IMR-90 (cell line): Measurements from ENCODE around the gene XIST. TPM values are rescaled to one million over a fixed set of nuclear protein-coding genes. Genes with fewer than 3 reads are reported as not detected.
"Not testable (repeated sequence)": the region's sequence is repeated elsewhere in the genome, so short reads cannot be mapped to it uniquely, and the experiment has no call there.

ENCODE experiments used
- ATAC-seq: fragments of 200-7000 bp; cut with Tn5 transposase; 2 replicates; pipeline ENCODE4 v1.9.1; 2020; ENCODE audit warnings: low read depth, mild to moderate bottlenecking, moderate library complexity
- BruUV-seq: library from RNA; stranded (reverse); fragments of 400-500 nt; replicated peaks from 2 replicates; lab custom pipeline; 2021; lab: Mats Ljungman, UMichigan
- CTCF ChIA-PET: fragments of 300-600 bp; formaldehyde crosslinking; extraction: SDS; loops from one replicate; lab custom pipeline; 2021; ENCODE audit warnings: antibody characterized with exemption; lab: Yijun Ruan, JAX
- POLR2A ChIA-PET: fragments of 300-600 bp; sonication (Branson Sonifier 250); formaldehyde crosslinking; loops from one replicate; lab custom pipeline; 2022; ENCODE audit warnings: antibody characterized with exemption; ENCODE audit not compliant: unreplicated experiment; lab: Charles Lee
- DNase-seq: peaks from one replicate; pipeline ENCODE4 v3.0.0; 2013
- H2AFZ ChIP-seq: replicated peaks from 2 replicates; pipeline ENCODE3; 2013; ENCODE audit warnings: low read length, mild to moderate bottlenecking; ENCODE audit not compliant: poor library complexity
- H2AK5ac ChIP-seq: 2 replicates; pipeline ENCODE4 v1.6.1; 2013; ENCODE audit warnings: low read depth, low read length, inconsistent platforms
- H2AK9ac ChIP-seq: replicated peaks from 2 replicates; pipeline ENCODE3; 2013; ENCODE audit warnings: mild to moderate bottlenecking, low read depth, low read length, moderate library complexity; ENCODE audit not compliant: poor library complexity
- H2BK120ac ChIP-seq: 2 replicates; pipeline ENCODE4 v1.6.1; 2013; ENCODE audit warnings: low read depth, low read length, inconsistent platforms
- H2BK15ac ChIP-seq: 3 replicates; pipeline ENCODE4 v1.6.1; 2013; ENCODE audit warnings: low read depth, low read length, inconsistent platforms
- H2BK20ac ChIP-seq: 2 replicates; pipeline ENCODE4 v1.6.1; 2013; ENCODE audit warnings: low read depth, mild to moderate bottlenecking, inconsistent platforms, low read length, moderate library complexity
- H2BK5ac ChIP-seq: 2 replicates; pipeline ENCODE4 v1.6.1; 2013; ENCODE audit warnings: mild to moderate bottlenecking, low read depth, low read length, inconsistent platforms; ENCODE audit not compliant: poor library complexity, severe bottlenecking
- H3K14ac ChIP-seq: replicated peaks from 2 replicates; pipeline ENCODE4 v1.6.1; 2013; ENCODE audit warnings: low read depth, low read length, inconsistent platforms
- H3K18ac ChIP-seq: 2 replicates; pipeline ENCODE4 v1.6.1; 2013; ENCODE audit warnings: low read depth, low read length, control low read depth
- H3K23ac ChIP-seq: 2 replicates; pipeline ENCODE4 v1.6.1; 2013; ENCODE audit warnings: low read depth, low read length, inconsistent platforms
- H3K27ac ChIP-seq: 2 replicates; pipeline ENCODE4 v1.5.1; 2013; ENCODE audit warnings: mild to moderate bottlenecking, control low read depth, low read length; ENCODE audit not compliant: insufficient read depth
- H3K27me3 ChIP-seq: 2 replicates; pipeline ENCODE4 v1.6.1; 2013; ENCODE audit warnings: low read length; ENCODE audit not compliant: control insufficient read depth, insufficient read depth
- H3K36me3 ChIP-seq: 2 replicates; pipeline ENCODE4 v1.6.1; 2013; ENCODE audit warnings: low read length, mixed read lengths; ENCODE audit not compliant: control insufficient read depth, insufficient read depth
- H3K4ac ChIP-seq: 2 replicates; pipeline ENCODE4 v1.6.1; 2013; ENCODE audit warnings: low read depth, low read length, inconsistent platforms
- H3K4me1 ChIP-seq: 2 replicates; pipeline ENCODE4 v1.6.1; 2013; ENCODE audit warnings: low read length, mixed read lengths; ENCODE audit not compliant: control insufficient read depth, insufficient read depth
- H3K4me2 ChIP-seq: 2 replicates; pipeline ENCODE4 v1.6.1; 2013; ENCODE audit warnings: low read depth, mild to moderate bottlenecking, control low read depth, low read length, moderate library complexity
- H3K4me3 ChIP-seq: 2 replicates; pipeline ENCODE4 v1.5.1; 2013; ENCODE audit warnings: low read depth, mild to moderate bottlenecking, control low read depth, low read length, moderate library complexity; ENCODE audit not compliant: insufficient read depth
- H3K56ac ChIP-seq: 2 replicates; pipeline ENCODE4 v1.6.1; 2013; ENCODE audit warnings: low read length, inconsistent platforms; ENCODE audit not compliant: insufficient read depth; ENCODE audit errors: extremely low read depth
- H3K79me1 ChIP-seq, 2 experiments: 2 replicates each; pipeline ENCODE4 v1.6.1; 2013; ENCODE audit warnings: low read length in 2 of 2, inconsistent platforms in 1 of 2, low read depth in 1 of 2
- H3K9ac ChIP-seq: 2 replicates; pipeline ENCODE4 v1.6.1; 2013; ENCODE audit warnings: low read depth, low read length, control low read depth
- H3K9me1 ChIP-seq: 2 replicates; pipeline ENCODE4 v1.6.1; 2013; ENCODE audit warnings: low read length, inconsistent platforms; ENCODE audit not compliant: insufficient read depth
- H3K9me3 ChIP-seq: 2 replicates; pipeline ENCODE4 v1.6.1; 2013; ENCODE audit warnings: low read length; ENCODE audit not compliant: control insufficient read depth, insufficient read depth
- H4K20me1 ChIP-seq: 2 replicates; pipeline ENCODE4 v1.6.1; 2013; ENCODE audit warnings: low read length, inconsistent platforms; ENCODE audit not compliant: insufficient read depth
- H4K5ac ChIP-seq: 2 replicates; pipeline ENCODE4 v1.6.1; 2013; ENCODE audit warnings: mild to moderate bottlenecking, low read depth, low read length, control low read depth
- H4K8ac ChIP-seq, 2 experiments: 2 replicates each; pipeline ENCODE4 v1.6.1; 2013; ENCODE audit warnings: low read depth in 2 of 2, low read length in 2 of 2, control low read depth in 1 of 2, inconsistent platforms in 1 of 2
- H4K91ac ChIP-seq: 2 replicates; pipeline ENCODE4 v1.6.1; 2013; ENCODE audit warnings: low read depth, low read length, inconsistent platforms; ENCODE audit not compliant: insufficient read depth
- NFE2L2 ChIP-seq: fragments of 150-350 bp; IDR thresholded peaks from 2 replicates; pipeline ENCODE4 v1.6.1; 2016; ENCODE audit warnings: low read depth, mild to moderate bottlenecking, low read length
- WGBS, 2 experiments: methylation state at CpG; one replicate each; pipeline versions ENCODE4 v1.1.5 to v1.1.7; 2013; ENCODE audit warnings: missing lambda C conversion rate in 2 of 2; ENCODE audit not compliant: insufficient read length in 1 of 2; ENCODE audit errors: extremely low coverage in 2 of 2; 5-methylcytosine and 5-hydroxymethylcytosine counted together
- dilution Hi-C: fragments of 300-500 bp; cut with HindIII; formaldehyde crosslinking; loops from one replicate; pipeline ENCODE4 v1.14.3; 2018; ENCODE audit warnings: low sequenced_read_pairs; ENCODE audit not compliant: unreplicated experiment
- in situ Hi-C: fragments of 300-500 bp; cut with MboI; formaldehyde crosslinking; loops from 3 replicates; pipeline ENCODE4 v1.14.3; 2019; ENCODE audit warnings: low sequenced_read_pairs, inconsistent platforms, mixed read lengths
- intact Hi-C: fragments of 100-400 bp; cut with micrococcal nuclease; formaldehyde crosslinking; loops from 2 replicates; pipeline ENCODE4 v1.10.0; 2022
- polyA plus RNA-seq, 3 experiments: library from polyadenylated mRNA; depleted of rRNA; stranded (reverse); fragments of >200 nt; gene quantifications; 2 replicates each; pipeline ENCODE4 v1.2.3, GENCODE V29; 2012; ENCODE audit warnings: low replicate concordance in 1 of 3
- total RNA-seq: library from RNA; depleted of rRNA; stranded (reverse); fragments of >200 nt; gene quantifications from 2 replicates; pipeline ENCODE4 v1.2.3, GENCODE V29; 2012
- TF ChIP-seq, protein P1 (sequence below): fragments of 150-350 bp; IDR thresholded peaks from 2 replicates; pipeline ENCODE4 v1.6.1; 2017; ENCODE audit warnings: mild to moderate bottlenecking, antibody characterized with exemption, low read length, low read depth
- TF ChIP-seq, protein P2 (sequence below): conservative IDR thresholded peaks from 2 replicates; pipeline ENCODE4 v1.5.1; 2012; ENCODE audit warnings: mild to moderate bottlenecking, low read depth, low read length, improper control_type of control experiment

XIST gene
- total and polyA plus RNA-seq, 2 of the 4 experiments (the other 2 are of a cell fraction), result 48.9 to 159 TPM

DNA sequence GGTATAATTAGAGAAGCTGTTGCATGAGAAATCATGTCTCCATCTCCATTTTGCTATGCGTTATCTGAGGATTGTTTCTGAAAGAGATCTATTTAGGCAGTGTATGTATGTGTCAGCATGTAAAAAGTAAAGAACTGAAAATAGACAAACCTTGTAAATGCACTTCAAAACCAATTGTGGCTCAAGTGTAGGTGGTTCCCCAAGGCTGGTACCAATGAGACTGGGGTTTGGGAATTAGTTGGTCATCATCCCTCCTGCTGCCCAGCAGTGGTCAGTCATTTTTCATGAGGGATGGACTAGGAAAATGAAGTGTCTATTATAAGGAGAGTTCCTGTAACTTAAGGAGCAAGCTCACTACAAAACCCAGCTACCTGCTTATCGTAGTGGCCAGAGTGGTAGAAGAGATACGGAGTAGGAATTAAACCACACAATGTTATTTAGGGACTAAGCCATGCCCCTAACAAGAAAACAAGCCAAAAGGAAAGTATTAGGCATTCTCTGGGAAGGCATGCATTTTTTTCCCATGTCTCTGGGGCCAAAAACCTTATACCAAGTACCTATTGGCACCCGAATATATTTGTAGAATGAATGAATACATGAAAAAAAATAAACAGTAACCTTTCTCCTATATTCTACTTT, 30.5 kb downstream of the XIST start:
- CTCF ChIA-PET, result no interaction called here
- BruUV-seq, result no TSS peak
- no peak overlapping the region for H4K91ac ChIP-seq
- dilution Hi-C loops, result no loop called here
- no peaks in the 10 kb centered on the region for H3K9me3 ChIP-seq
- no peak overlapping the region for H2AK9ac ChIP-seq
- DNase-seq (no peak), ATAC-seq (no peak)
- H4K8ac ChIP-seq, result no peak overlapping the region
- no peak overlapping the region for H2BK20ac ChIP-seq
- H2BK120ac ChIP-seq, result no peak overlapping the region
- H2BK15ac ChIP-seq, result no peak overlapping the region
- no peak overlapping the region for H4K5ac ChIP-seq
- no peak overlapping the region for H3K4ac ChIP-seq
- H3K4me3 ChIP-seq, result no peak overlapping the region
- no peak overlapping the region for H3K27ac ChIP-seq
- H3K79me1 ChIP-seq, result no peaks in the 10 kb centered on the region
- no peaks in the 10 kb centered on the region for H3K27me3 ChIP-seq
- in situ Hi-C loops, result no loop called here
- no peak overlapping the region for H3K23ac ChIP-seq
- no peak overlapping the region for H3K4me2 ChIP-seq
- TF ChIP-seq, protein P1, sequence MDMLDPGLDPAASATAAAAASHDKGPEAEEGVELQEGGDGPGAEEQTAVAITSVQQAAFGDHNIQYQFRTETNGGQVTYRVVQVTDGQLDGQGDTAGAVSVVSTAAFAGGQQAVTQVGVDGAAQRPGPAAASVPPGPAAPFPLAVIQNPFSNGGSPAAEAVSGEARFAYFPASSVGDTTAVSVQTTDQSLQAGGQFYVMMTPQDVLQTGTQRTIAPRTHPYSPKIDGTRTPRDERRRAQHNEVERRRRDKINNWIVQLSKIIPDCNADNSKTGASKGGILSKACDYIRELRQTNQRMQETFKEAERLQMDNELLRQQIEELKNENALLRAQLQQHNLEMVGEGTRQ, result no peak
- no peak for TF ChIP-seq NFE2L2
- TF ChIP-seq, protein P2, sequence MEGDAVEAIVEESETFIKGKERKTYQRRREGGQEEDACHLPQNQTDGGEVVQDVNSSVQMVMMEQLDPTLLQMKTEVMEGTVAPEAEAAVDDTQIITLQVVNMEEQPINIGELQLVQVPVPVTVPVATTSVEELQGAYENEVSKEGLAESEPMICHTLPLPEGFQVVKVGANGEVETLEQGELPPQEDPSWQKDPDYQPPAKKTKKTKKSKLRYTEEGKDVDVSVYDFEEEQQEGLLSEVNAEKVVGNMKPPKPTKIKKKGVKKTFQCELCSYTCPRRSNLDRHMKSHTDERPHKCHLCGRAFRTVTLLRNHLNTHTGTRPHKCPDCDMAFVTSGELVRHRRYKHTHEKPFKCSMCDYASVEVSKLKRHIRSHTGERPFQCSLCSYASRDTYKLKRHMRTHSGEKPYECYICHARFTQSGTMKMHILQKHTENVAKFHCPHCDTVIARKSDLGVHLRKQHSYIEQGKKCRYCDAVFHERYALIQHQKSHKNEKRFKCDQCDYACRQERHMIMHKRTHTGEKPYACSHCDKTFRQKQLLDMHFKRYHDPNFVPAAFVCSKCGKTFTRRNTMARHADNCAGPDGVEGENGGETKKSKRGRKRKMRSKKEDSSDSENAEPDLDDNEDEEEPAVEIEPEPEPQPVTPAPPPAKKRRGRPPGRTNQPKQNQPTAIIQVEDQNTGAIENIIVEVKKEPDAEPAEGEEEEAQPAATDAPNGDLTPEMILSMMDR, result no peak
- H2AK5ac ChIP-seq, result no peak overlapping the region
- H4K20me1 ChIP-seq, result peaks cover 23% of the 10 kb centered on the region
- POLR2A ChIA-PET, result no interaction called here
- H3K36me3 ChIP-seq, result peaks cover 11% of the 10 kb centered on the region
- no peaks in the 10 kb centered on the region for H3K4me1 ChIP-seq
- H3K56ac ChIP-seq, result no peak overlapping the region
- no peak overlapping the region for H3K9ac ChIP-seq
- no peak overlapping the region for H3K14ac ChIP-seq
- H2AFZ ChIP-seq, result no peak overlapping the region
- H3K9me1 ChIP-seq, result no peaks in the 10 kb centered on the region
- H3K18ac ChIP-seq, result no peak overlapping the region
- intact Hi-C loops, result no loop called here
- WGBS, 2 experiments, result no CpG with 5 or more reads among the region's 4 CpGs
- H2BK5ac ChIP-seq, result no peak overlapping the region

DNA sequence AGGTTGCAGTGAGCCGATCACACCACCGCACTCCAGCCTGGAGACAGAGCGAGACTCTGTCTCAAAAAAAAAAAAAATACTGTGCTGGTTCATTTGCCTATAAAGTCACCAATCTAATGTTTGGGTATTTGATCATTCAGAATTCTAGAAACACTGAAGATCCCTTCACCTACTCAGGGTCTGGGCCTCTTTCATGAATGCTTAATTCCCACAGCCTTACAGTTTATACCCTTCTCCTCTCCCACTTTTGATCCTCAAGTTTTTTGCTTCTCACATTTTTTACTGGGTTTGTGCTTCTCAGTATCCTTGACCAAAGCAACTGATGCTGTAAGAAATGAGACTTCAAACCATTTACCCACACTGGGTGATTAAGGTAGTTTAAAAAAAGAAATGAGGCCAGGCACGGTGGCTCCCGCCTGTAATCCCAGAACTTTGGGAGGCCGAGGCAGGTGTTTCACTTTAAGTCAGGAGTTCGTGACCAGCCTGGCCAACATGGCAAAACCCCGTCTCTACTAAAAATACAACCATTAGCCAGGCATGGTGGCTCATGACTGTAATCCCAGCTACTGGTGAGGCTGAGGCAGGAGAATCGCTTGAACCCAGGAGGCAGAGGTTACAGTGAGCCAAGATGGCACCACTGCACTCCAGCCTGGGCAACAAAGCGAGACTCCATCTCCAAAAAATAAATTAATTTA, 32.5 kb downstream of the XIST start:
- POLR2A ChIA-PET, H3K4me1 ChIP-seq, H3K79me1 ChIP-seq, H3K9me1 ChIP-seq, H2AFZ ChIP-seq, H3K9me3 ChIP-seq, H3K4ac ChIP-seq, DNase-seq, H4K91ac ChIP-seq, H3K27me3 ChIP-seq, H2BK5ac ChIP-seq, H3K14ac ChIP-seq, H2BK20ac ChIP-seq, H4K8ac ChIP-seq, ATAC-seq, H3K9ac ChIP-seq, H3K4me3 ChIP-seq, H3K23ac ChIP-seq, dilution Hi-C loops, in situ Hi-C loops, BruUV-seq, H2AK9ac ChIP-seq, H2BK120ac ChIP-seq, H3K36me3 ChIP-seq, H3K18ac ChIP-seq, H3K4me2 ChIP-seq, H2BK15ac ChIP-seq, H3K27ac ChIP-seq, H3K56ac ChIP-seq, H2AK5ac ChIP-seq, H4K5ac ChIP-seq: not testable (repeated sequence)
- no CpG with 5 or more reads among the region's 10 CpGs for WGBS, 2 experiments
- intact Hi-C loops, result loop anchor here (10.0 kb wide), 1 partner anchor 65 kb away; no protein-coding TSS in a partner anchor
- peaks cover 10% of the 10 kb centered on the region for H4K20me1 ChIP-seq
- CTCF ChIA-PET, result interaction anchor here (0.7 kb wide), 1 partner anchor 72 kb away, joined by 4 read pairs; no protein-coding TSS in a partner anchor
